Stimulated activated naive CD8-positive, alpha-beta T cell treated with anti-CD3 and anti-CD28 coated beads, Interleukin-15, Interleukin-2, amounts not matched to agents 100 U/mL and 50 U/mL, for 24 hours (primary cell): ENCODE data around the gene KLHDC9.
"Not testable (repeated sequence)": the region's sequence is repeated elsewhere in the genome, so short reads cannot be mapped to it uniquely, and the experiment has no call there.

Experiments
- ATAC-seq: fragments of 150-1000 bp; cut with Tn5 transposase; one replicate; pipeline ENCODE4 v1.10.0; 2021
- DNase-seq: peaks from one replicate; pipeline ENCODE4 v3.0.0; 2021

The KLHDC9 gene

DNA sequence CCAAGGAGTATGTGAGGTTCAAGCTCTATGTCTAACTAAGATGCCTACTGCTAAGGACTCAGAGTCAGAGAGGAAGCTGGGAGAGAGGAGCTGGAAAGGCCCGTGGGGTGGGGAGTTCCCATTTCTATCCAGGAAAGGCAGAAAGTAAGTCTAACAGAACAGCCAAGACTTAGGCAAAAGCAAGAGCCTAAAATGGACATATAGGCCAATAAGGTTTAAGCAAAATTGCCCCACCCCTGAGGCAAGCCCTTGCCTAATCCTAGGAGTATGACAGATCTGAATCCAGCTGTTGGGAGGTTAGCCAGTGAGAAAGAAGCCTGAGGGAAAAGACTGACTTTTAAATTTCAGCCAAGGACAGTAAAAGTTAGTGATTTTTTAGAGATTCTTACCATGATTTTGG lies 1.6 kb upstream of the KLHDC9 start:
- no peak for DNase-seq
- ATAC-seq, result no peak

GRCh38 chr1:161099090-161099802 lies 1.1 kb downstream of the KLHDC9 start:
- ATAC-seq, result no peak

DNA sequence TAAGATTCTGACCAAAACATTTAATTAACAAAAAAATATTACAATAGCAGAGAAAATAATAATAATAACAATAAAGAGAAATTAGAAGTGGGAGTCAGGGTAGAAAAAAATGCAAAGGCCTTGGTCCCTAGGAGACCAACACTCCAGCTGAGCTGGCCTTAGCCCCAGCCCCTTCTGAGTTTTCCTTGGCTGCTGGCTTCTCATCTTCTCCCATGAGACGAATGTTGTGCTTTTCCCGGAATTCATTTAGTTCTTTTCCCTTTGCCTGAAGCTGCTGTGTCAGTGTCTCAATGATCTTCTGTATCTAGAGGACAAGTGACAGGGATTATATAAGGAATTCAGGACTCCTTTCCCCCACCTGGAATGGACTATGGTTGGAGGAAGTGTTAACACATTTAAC lies 2.4 kb downstream of the KLHDC9 start:
- DNase-seq (no peak), ATAC-seq (no peak)

More at GRCh38 chr1:161099090-161099802, 1.1 kb downstream of the KLHDC9 start:
- no peak for DNase-seq

GRCh38 chr1:161106431-161106830 lies 8.3 kb downstream of the KLHDC9 start:
- ATAC-seq (no peak), DNase-seq (no peak)

GRCh38 chr1:161111117-161111516 lies 13.0 kb downstream of the KLHDC9 start:
- DNase-seq, result no peak
- no peak for ATAC-seq

- no peak for ATAC-seq
- no peak for DNase-seq
Observed at GRCh38 chr1:161111527-161111926, 13.4 kb downstream of the KLHDC9 start.

GRCh38 chr1:161113915-161114314 lies 15.8 kb downstream of the KLHDC9 start:
- ATAC-seq (no peak), DNase-seq (no peak)

DNA sequence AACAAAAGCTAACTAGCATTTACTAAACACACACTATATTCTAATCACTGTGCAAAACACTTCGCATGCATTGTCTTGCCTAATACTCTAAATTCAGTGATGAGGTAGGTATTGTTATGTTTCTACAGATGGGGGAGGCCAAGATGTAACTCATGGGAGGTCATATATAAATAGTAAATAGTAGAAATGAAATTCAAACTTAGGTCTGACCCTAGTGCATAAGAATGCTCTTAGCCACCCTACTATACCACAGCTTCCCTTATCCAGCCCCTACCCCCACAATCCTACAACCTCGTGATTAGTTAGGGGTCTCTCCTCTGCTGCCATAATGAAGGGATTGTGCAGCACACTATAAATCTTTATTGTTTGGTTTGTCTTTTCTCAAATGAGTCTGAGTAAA lies 16.4 kb downstream of the KLHDC9 start:
- ATAC-seq (no peak), DNase-seq (no peak)

GRCh38 chr1:161115132-161115711 lies 17.1 kb downstream of the KLHDC9 start:
- DNase-seq (peak; percentile 40), ATAC-seq (peak; percentile 79)

- DNase-seq, ATAC-seq: not testable (repeated sequence)
Observed at GRCh38 chr1:161115961-161116360, 17.8 kb downstream of the KLHDC9 start.

GRCh38 chr1:161117759-161118581 lies 19.8 kb downstream of the KLHDC9 start, which contains the start of the genes NIT1 and PFDN2:
Gene NIT1, plus strand, starts transcription at chr1:161118105. Its CDS starts 72 bp downstream, at chr1:161118177.
Gene PFDN2, minus strand, starts transcription at chr1:161118037. Its CDS starts 11 bp downstream, at chr1:161118026.
- ATAC-seq (peak; percentile 57), DNase-seq (peak; percentile 92)

GRCh38 chr1:161119092-161119903 lies 21.1 kb downstream of the KLHDC9 start:
- ATAC-seq, result peak; percentile 67
- DNase-seq, result peak; percentile 59

DNA sequence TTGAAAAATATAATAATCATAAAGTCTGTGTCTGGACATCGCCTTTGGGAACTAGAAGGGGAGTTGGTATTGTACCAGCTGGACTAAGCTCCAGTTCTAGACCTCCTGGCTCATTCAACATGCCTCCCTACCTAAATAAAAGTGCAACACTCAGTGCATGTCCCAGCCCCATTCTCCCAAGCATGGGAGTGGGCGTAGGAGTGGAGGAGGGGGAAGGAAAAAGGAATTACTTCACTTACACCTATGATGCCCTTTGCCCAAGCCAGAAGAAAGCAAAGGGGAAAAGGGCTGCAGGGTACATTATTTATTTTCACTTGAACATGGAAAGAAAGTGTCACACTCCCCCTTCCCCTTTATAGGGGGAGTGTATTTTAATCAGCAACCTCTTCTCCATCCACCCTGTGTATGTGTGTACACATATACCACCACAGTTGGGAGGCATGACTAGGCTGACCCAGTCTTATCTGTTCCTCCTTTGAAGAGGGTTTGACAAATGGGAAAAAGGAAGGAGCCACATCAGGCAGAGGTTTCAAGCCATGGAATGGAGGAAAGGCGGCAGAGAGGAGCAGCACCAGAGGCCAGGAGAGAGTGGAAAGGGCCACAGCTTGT lies 23.0 kb downstream of the KLHDC9 start:
- no peak for ATAC-seq
- DNase-seq, result no peak

DNA sequence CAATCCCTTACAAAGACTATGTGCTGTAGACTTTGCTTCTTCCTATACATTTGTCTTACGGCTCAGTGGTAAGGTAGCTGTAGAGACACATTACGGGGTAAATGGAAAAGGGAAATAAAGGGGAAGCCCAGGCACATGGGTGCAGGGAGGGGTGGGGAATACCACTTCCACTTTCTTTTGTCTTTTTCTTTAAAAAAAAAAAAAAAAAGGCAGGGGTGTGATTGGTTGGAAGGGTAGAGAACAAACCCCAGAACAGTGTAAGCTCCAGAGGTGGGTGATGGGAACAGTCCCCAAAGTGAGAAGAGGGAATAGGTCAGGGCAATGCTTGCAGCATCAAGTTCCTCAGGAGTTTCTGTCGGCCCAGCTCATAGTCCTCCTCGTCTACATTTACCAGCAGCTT lies 23.7 kb downstream of the KLHDC9 start:
- DNase-seq, result no peak
- no peak for ATAC-seq

GRCh38 chr1:161122967-161123366 lies 24.8 kb downstream of the KLHDC9 start:
- ATAC-seq (no peak), DNase-seq (no peak)

GRCh38 chr1:161127649-161128048 lies 29.5 kb downstream of the KLHDC9 start:
- DNase-seq (no peak), ATAC-seq (no peak)

DNA sequence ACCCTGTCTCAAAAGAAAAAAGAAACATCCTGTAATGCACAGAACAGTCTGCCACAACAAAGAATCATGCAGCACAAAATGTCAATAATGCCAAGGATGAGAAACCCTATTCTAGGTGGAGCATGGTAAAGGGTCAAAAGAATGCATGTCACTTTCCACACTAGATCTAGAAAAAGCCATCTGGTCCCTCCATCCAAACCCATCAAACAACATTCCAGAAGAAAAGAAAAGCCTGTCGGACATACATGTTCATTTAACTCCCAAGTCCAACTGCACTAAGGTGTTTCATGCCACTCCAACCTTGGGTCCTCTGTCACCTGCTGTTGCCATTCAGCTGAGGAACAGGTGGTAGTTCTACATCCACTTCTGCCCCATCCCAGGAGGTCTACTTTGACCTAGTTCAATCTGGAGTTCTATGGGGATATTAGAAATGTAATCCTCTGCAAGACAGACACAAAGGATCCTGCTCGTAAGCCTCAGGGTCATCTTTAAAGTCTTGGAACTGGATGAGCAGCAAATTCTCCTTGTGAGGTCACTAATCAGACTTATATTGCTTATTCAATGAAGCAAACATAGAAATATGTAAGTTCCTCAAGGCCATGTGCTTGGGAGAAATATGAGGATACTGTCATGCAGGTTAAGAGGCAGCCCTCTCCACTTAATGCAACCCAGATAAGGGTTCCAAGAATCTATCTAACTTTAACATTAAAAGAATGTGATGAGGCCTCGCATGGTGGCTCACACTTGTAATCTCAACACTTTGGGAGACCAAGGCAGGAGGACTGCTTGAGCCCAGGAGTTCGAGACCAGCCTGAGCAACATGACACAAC lies 30.6 kb downstream of the KLHDC9 start:
- ATAC-seq, result no peak
- no peak for DNase-seq

GRCh38 chr1:161130266-161130665 lies 32.1 kb downstream of the KLHDC9 start:
- ATAC-seq, result no peak

DNA sequence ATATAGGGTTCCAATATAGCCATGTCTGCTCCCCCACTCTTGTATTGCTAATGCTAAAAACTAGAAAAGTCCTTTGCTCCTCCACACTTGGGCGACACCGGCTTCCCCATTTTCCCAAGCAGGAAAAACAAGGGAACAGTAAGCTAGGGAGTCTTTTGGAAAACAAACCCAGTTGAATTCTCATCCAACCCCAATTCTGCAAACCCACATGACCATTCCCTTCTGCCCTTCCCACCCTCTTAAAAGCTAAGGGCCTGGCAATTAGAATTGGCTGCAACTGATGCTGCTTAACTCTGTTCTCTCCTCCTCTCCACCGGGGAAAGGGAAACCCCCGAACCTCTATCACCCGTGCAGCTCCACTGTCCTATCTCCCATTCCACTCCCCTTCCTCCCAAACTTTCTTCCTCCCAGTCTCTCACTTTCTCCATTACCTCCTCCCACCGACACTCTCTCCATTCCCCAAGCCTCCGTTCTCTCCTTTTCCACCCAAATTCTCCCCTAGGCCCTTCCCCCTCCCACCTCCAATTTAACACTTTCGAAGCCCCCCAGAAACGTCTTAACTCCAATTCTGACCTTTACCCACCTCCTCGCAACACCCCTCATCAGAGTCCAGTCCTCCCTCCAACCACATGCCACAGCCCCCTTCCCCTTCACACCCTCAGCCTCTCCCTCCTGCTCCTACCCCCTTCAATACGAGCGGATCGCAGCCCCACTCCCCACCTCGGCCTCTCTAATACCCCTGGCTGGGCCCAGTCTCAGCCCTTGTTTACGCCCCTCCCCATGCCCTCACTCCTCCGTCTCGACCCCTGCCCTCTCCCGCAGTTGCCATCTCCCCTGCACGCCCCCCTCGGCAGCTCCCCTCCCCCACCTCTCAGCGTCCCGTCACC lies 33.6 kb downstream of the KLHDC9 start:
- ATAC-seq (no peak), DNase-seq (no peak)

More at GRCh38 chr1:161130266-161130665, 32.1 kb downstream of the KLHDC9 start:
- no peak for DNase-seq
